ENCODE results near the gene ENOPH1. TPM values are rescaled to one million over a fixed set of nuclear protein-coding genes. Genes with fewer than 3 reads are reported as not detected.
"Not testable (repeated sequence)": the region's sequence is repeated elsewhere in the genome, so short reads cannot be mapped to it uniquely, and the experiment has no call there.

ENOPH1 gene
- total RNA-seq, 2 experiments from 2014 or later = 45.0 to 45.3 TPM

- no peak for DNase-seq
- no peak for ATAC-seq
- ChIA-PET POLR2A (no interaction called here), CTCF (no interaction called here)
- Mint-ChIP-seq H3K27ac (no peak overlapping the region), H3K4me3 (no peak overlapping the region), H3K4me1 (ENCODE audit: low read depth) (peaks cover 5% of the 10 kb centered on the region), H3K27me3 (ENCODE audit: low read depth) (no peaks in the 10 kb centered on the region), H3K9me3 (ENCODE audit: insufficient read depth) (no peaks in the 10 kb centered on the region), H3K36me3 (ENCODE audit: low read depth) (peaks cover 48% of the 10 kb centered on the region)
These were observed 17.5 kb downstream of the ENOPH1 start for GRCh38 chr4:82447886-82448285.

GRCh38 chr4:82450966-82451755 lies 20.8 kb downstream of the ENOPH1 start:
- no peaks in the 10 kb centered on the region for H3K27me3 Mint-ChIP-seq (ENCODE audit: low read depth)
- no peak overlapping the region for H3K27ac Mint-ChIP-seq
- no peak overlapping the region for H3K4me3 Mint-ChIP-seq
- no peak for ATAC-seq
- CTCF ChIA-PET = interaction anchor here (0.8 to 2.6 kb wide), 2 partner anchors 11 to 288 kb away, joined by 3 to 11 read pairs; no protein-coding TSS in a partner anchor
- H3K36me3 Mint-ChIP-seq (ENCODE audit: low read depth) = peaks cover 67% of the 10 kb centered on the region
- no peaks in the 10 kb centered on the region for H3K9me3 Mint-ChIP-seq (ENCODE audit: insufficient read depth)
- POLR2A ChIA-PET = interaction anchor here (0.6 kb wide), 1 partner anchor 23 kb away, joined by 4 read pairs; no protein-coding TSS in a partner anchor
- DNase-seq = no peak
- peaks cover 5% of the 10 kb centered on the region for H3K4me1 Mint-ChIP-seq (ENCODE audit: low read depth)

GRCh38 chr4:82452026-82452425 lies 21.6 kb downstream of the ENOPH1 start:
- ChIA-PET CTCF (interaction anchor here (2.6 kb wide), 1 partner anchor 10 kb away, joined by 11 read pairs; no protein-coding TSS in a partner anchor), POLR2A (no interaction called here)
- no peaks in the 10 kb centered on the region for H3K27me3 Mint-ChIP-seq (ENCODE audit: low read depth)
- no peak overlapping the region for H3K4me3 Mint-ChIP-seq
- peaks cover 72% of the 10 kb centered on the region for H3K36me3 Mint-ChIP-seq (ENCODE audit: low read depth)
- peaks cover 5% of the 10 kb centered on the region for H3K4me1 Mint-ChIP-seq (ENCODE audit: low read depth)
- ATAC-seq (no peak), DNase-seq (no peak)
- no peaks in the 10 kb centered on the region for H3K9me3 Mint-ChIP-seq (ENCODE audit: insufficient read depth)
- no peak overlapping the region for H3K27ac Mint-ChIP-seq

- ATAC-seq (no peak), DNase-seq (no peak)
- CTCF ChIA-PET = no interaction called here
- no peaks in the 10 kb centered on the region for H3K27me3 Mint-ChIP-seq (ENCODE audit: low read depth)
- no peak overlapping the region for H3K4me3 Mint-ChIP-seq
- POLR2A ChIA-PET = no interaction called here
- no peak overlapping the region for H3K27ac Mint-ChIP-seq
- no peaks in the 10 kb centered on the region for H3K9me3 Mint-ChIP-seq (ENCODE audit: insufficient read depth)
- no peaks in the 10 kb centered on the region for H3K4me1 Mint-ChIP-seq (ENCODE audit: low read depth)
- H3K36me3 Mint-ChIP-seq (ENCODE audit: low read depth) = peaks cover 67% of the 10 kb centered on the region
These were observed 26.9 kb downstream of the ENOPH1 start for GRCh38 chr4:82457266-82457665.

GRCh38 chr4:82458729-82459128 lies 28.3 kb downstream of the ENOPH1 start:
- ATAC-seq (no peak), DNase-seq (no peak)
- POLR2A ChIA-PET = no interaction called here
- Mint-ChIP-seq H3K36me3 (ENCODE audit: low read depth) (peaks cover 65% of the 10 kb centered on the region), H3K27ac (no peak overlapping the region), H3K4me3 (no peak overlapping the region), H3K4me1 (ENCODE audit: low read depth) (no peaks in the 10 kb centered on the region), H3K27me3 (ENCODE audit: low read depth) (no peaks in the 10 kb centered on the region), H3K9me3 (ENCODE audit: insufficient read depth) (no peaks in the 10 kb centered on the region)
- CTCF ChIA-PET = interaction anchor here (0.9 kb wide), 1 partner anchor 280 kb away, joined by 5 read pairs; no protein-coding TSS in a partner anchor

- CTCF ChIA-PET = interaction anchor here (0.7 to 2.0 kb wide), 11 partner anchors 7 to 403 kb away, joined by 3 to 14 read pairs (median 4); no protein-coding TSS in a partner anchor
- H3K4me3 Mint-ChIP-seq = no peak overlapping the region
- no peak overlapping the region for H3K27ac Mint-ChIP-seq
- no peak for DNase-seq
- H3K4me1 Mint-ChIP-seq (ENCODE audit: low read depth) = no peaks in the 10 kb centered on the region
- H3K9me3 Mint-ChIP-seq (ENCODE audit: insufficient read depth) = no peaks in the 10 kb centered on the region
- peaks cover 53% of the 10 kb centered on the region for H3K36me3 Mint-ChIP-seq (ENCODE audit: low read depth)
- no peaks in the 10 kb centered on the region for H3K27me3 Mint-ChIP-seq (ENCODE audit: low read depth)
- POLR2A ChIA-PET = interaction anchor here (0.8 kb wide), 1 partner anchor 276 kb away, joined by 3 read pairs; no protein-coding TSS in a partner anchor
- no peak for ATAC-seq
These were observed 31.3 kb downstream of the ENOPH1 start for GRCh38 chr4:82461710-82462109.

GRCh38 chr4:82462415-82462831 lies 32.0 kb downstream of the ENOPH1 start:
- Mint-ChIP-seq H3K36me3 (ENCODE audit: low read depth) (peaks cover 49% of the 10 kb centered on the region), H3K9me3 (ENCODE audit: insufficient read depth) (no peaks in the 10 kb centered on the region), H3K4me3 (no peak overlapping the region), H3K4me1 (ENCODE audit: low read depth) (no peaks in the 10 kb centered on the region), H3K27me3 (ENCODE audit: low read depth) (no peaks in the 10 kb centered on the region), H3K27ac (no peak overlapping the region)
- CTCF ChIA-PET = interaction anchor here (1.1 to 2.0 kb wide), 9 partner anchors 11 to 403 kb away, joined by 3 to 14 read pairs (median 4); no protein-coding TSS in a partner anchor
- ATAC-seq (peak; percentile 94), DNase-seq (peak; percentile 89)
- POLR2A ChIA-PET = interaction anchor here (0.5 to 0.8 kb wide), 2 partner anchors 276 to 430 kb away, joined by 3 read pairs; no protein-coding TSS in a partner anchor

- no peaks in the 10 kb centered on the region for H3K9me3 Mint-ChIP-seq (ENCODE audit: insufficient read depth)
- POLR2A ChIA-PET = no interaction called here
These were observed 32.8 kb downstream of the ENOPH1 start for GRCh38 chr4:82463221-82463620.

GRCh38 chr4:82467471-82467870 lies 37.1 kb downstream of the ENOPH1 start:
- Mint-ChIP-seq H3K4me3 (no peak overlapping the region), H3K4me1 (ENCODE audit: low read depth) (no peaks in the 10 kb centered on the region), H3K27me3 (ENCODE audit: low read depth) (no peaks in the 10 kb centered on the region), H3K27ac (no peak overlapping the region), H3K36me3 (ENCODE audit: low read depth) (peaks cover 19% of the 10 kb centered on the region), H3K9me3 (ENCODE audit: insufficient read depth) (no peaks in the 10 kb centered on the region)
- no peak for ATAC-seq
- ChIA-PET CTCF (no interaction called here), POLR2A (no interaction called here)
- no peak for DNase-seq

More at GRCh38 chr4:82463221-82463620, 32.8 kb downstream of the ENOPH1 start:
- Mint-ChIP-seq H3K36me3 (ENCODE audit: low read depth) (peaks cover 43% of the 10 kb centered on the region), H3K27ac (no peak overlapping the region), H3K27me3 (ENCODE audit: low read depth) (no peaks in the 10 kb centered on the region), H3K4me3 (no peak overlapping the region), H3K4me1 (ENCODE audit: low read depth) (no peaks in the 10 kb centered on the region)
- ATAC-seq (no peak), DNase-seq (no peak)
- CTCF ChIA-PET = interaction anchor here (1.9 kb wide), 1 partner anchor 271 kb away, joined by 5 read pairs; no protein-coding TSS in a partner anchor

- H3K27ac Mint-ChIP-seq = no peak overlapping the region
- ChIA-PET POLR2A (no interaction called here), CTCF (no interaction called here)
- ATAC-seq = peak; percentile 36
- H3K4me1 Mint-ChIP-seq (ENCODE audit: low read depth) = no peaks in the 10 kb centered on the region
- no peaks in the 10 kb centered on the region for H3K27me3 Mint-ChIP-seq (ENCODE audit: low read depth)
- H3K4me3 Mint-ChIP-seq = no peak overlapping the region
- DNase-seq = no peak
- peaks cover 15% of the 10 kb centered on the region for H3K36me3 Mint-ChIP-seq (ENCODE audit: low read depth)
- no peaks in the 10 kb centered on the region for H3K9me3 Mint-ChIP-seq (ENCODE audit: insufficient read depth)
These were observed 39.5 kb downstream of the ENOPH1 start for GRCh38 chr4:82469791-82470345.

GRCh38 chr4:82473080-82473479 lies 42.7 kb downstream of the ENOPH1 start:
- CTCF ChIA-PET; POLR2A ChIA-PET; H3K27me3 Mint-ChIP-seq (ENCODE audit: low read depth); DNase-seq; H3K27ac Mint-ChIP-seq; H3K4me1 Mint-ChIP-seq (ENCODE audit: low read depth); H3K4me3 Mint-ChIP-seq; H3K9me3 Mint-ChIP-seq (ENCODE audit: insufficient read depth); ATAC-seq: not testable (repeated sequence)
- peaks cover 11% of the 10 kb centered on the region for H3K36me3 Mint-ChIP-seq (ENCODE audit: low read depth)

- no peak for DNase-seq
- Mint-ChIP-seq H3K36me3 (ENCODE audit: low read depth) (peaks cover 9% of the 10 kb centered on the region), H3K4me1 (ENCODE audit: low read depth) (no peaks in the 10 kb centered on the region), H3K27ac (no peak overlapping the region), H3K9me3 (ENCODE audit: insufficient read depth) (no peaks in the 10 kb centered on the region), H3K4me3 (no peak overlapping the region), H3K27me3 (ENCODE audit: low read depth) (no peaks in the 10 kb centered on the region)
- CTCF ChIA-PET = no interaction called here
- ATAC-seq = no peak
- POLR2A ChIA-PET = no interaction called here
These were observed 43.3 kb downstream of the ENOPH1 start for GRCh38 chr4:82473621-82474164.
